Endothelial cell of umbilical vein (primary cell): ENCODE results near the gene IL10RB.

ENCODE experiments used
- EZH2 ChIP-seq: IDR thresholded peaks from 2 replicates; pipeline ENCODE4 v1.6.1; 2012; ENCODE audit warnings: borderline replicate concordance, low read depth, mild to moderate bottlenecking, moderate library complexity, low read length, inconsistent platforms; ENCODE audit not compliant: severe bottlenecking
- FOS ChIP-seq: IDR thresholded peaks from 2 replicates; pipeline ENCODE4 v1.6.1; 2011; ENCODE audit warnings: mild to moderate bottlenecking, low read length, moderate library complexity, borderline replicate concordance; ENCODE audit not compliant: insufficient read depth
- GATA2 ChIP-seq: IDR thresholded peaks from 2 replicates; pipeline ENCODE4 v1.7.0; 2011; ENCODE audit warnings: low read depth, mild to moderate bottlenecking, moderate library complexity, mixed read lengths, low read length; ENCODE audit not compliant: insufficient read length, insufficient read depth
- JUN ChIP-seq: IDR thresholded peaks from 2 replicates; pipeline ENCODE4 v1.6.1; 2011; ENCODE audit warnings: borderline replicate concordance, low read depth; ENCODE audit not compliant: insufficient read length, insufficient read depth
- MYC ChIP-seq: IDR thresholded peaks from one replicate; pipeline ENCODE4 v1.6.1; 2011; ENCODE audit warnings: mild to moderate bottlenecking, low read depth, low read length
- POLR2A ChIP-seq: IDR thresholded peaks from 2 replicates; pipeline ENCODE4 v1.6.1; 2012; ENCODE audit warnings: low read depth, mild to moderate bottlenecking, control low read depth, low read length
- POLR2AphosphoS5 ChIP-seq: IDR thresholded peaks from 2 replicates; pipeline ENCODE4 v1.6.1; 2012; ENCODE audit warnings: low read depth, mild to moderate bottlenecking, control low read depth, low read length, moderate library complexity; ENCODE audit not compliant: insufficient read depth
- TF ChIP-seq, protein P1 (sequence below), 2 donors: IDR thresholded peaks; 1 replicate in 1 of 2; 2 replicates in 1 of 2; pipeline ENCODE4 v1.5.1; 2011; ENCODE audit warnings: low read length in 2 of 2, mild to moderate bottlenecking in 2 of 2, moderate library complexity in 2 of 2, control low read depth in 1 of 2, inconsistent platforms in 1 of 2, low read depth in 1 of 2; ENCODE audit not compliant: insufficient read depth in 1 of 2; ENCODE audit errors: extremely low read depth in 1 of 2
- TF ChIP-seq, protein P2 (sequence below): IDR thresholded peaks from 2 replicates; pipeline ENCODE4 v1.6.1; 2011; ENCODE audit not compliant: insufficient read depth, insufficient read length

GRCh38 chr21:33293811-33294216 lies 27.6 kb downstream of the IL10RB start:
- TF ChIP-seq EZH2 = no peak
- TF ChIP-seq POLR2AphosphoS5 = no peak
- TF ChIP-seq, protein P1, sequence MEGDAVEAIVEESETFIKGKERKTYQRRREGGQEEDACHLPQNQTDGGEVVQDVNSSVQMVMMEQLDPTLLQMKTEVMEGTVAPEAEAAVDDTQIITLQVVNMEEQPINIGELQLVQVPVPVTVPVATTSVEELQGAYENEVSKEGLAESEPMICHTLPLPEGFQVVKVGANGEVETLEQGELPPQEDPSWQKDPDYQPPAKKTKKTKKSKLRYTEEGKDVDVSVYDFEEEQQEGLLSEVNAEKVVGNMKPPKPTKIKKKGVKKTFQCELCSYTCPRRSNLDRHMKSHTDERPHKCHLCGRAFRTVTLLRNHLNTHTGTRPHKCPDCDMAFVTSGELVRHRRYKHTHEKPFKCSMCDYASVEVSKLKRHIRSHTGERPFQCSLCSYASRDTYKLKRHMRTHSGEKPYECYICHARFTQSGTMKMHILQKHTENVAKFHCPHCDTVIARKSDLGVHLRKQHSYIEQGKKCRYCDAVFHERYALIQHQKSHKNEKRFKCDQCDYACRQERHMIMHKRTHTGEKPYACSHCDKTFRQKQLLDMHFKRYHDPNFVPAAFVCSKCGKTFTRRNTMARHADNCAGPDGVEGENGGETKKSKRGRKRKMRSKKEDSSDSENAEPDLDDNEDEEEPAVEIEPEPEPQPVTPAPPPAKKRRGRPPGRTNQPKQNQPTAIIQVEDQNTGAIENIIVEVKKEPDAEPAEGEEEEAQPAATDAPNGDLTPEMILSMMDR (IDR thresholded peaks at IDR 0.05; ENCODE audit: extremely low read depth in 1 of 2, insufficient read depth in 1 of 2, low read depth in 1 of 2, low read length in 2 of 2) = no peak
- no peak for TF ChIP-seq MYC
- no peak for TF ChIP-seq POLR2A
- TF ChIP-seq, protein P2, sequence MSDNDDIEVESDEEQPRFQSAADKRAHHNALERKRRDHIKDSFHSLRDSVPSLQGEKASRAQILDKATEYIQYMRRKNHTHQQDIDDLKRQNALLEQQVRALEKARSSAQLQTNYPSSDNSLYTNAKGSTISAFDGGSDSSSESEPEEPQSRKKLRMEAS = no peak
- no peak for TF ChIP-seq JUN
- TF ChIP-seq FOS = no peak
- no peak for TF ChIP-seq GATA2
